A549 (cell line): Measurements from ENCODE around the gene GJB5.

ENCODE experiments used
- BHLHE40 ChIP-seq: IDR thresholded peaks from 2 replicates; pipeline ENCODE4 v1.6.1; 2012; ENCODE audit warnings: low read depth, low read length, inconsistent platforms
- EP300 ChIP-seq, 2 experiments: fragments of >200 bp; sonication (Bioruptor Twin); formaldehyde crosslinking; IDR thresholded peaks; 2 replicates in 1 of 2; 3 replicates in 1 of 2; pipeline ENCODE4 v1.6.1; 2016 to 2017
- HDAC2 ChIP-seq: fragments of 200-600 bp; sonication (generic); IDR thresholded peaks from 2 replicates; pipeline ENCODE4 v1.6.1; 2016
- JUN ChIP-seq, 2 experiments: fragments of >200 bp; sonication (Bioruptor Twin); formaldehyde crosslinking; IDR thresholded peaks; 2 replicates in 1 of 2; 3 replicates in 1 of 2; pipeline ENCODE4 v1.6.1; 2016 to 2017
- NFE2L2 ChIP-seq: fragments of 150-350 bp; conservative IDR thresholded peaks from 2 replicates; pipeline ENCODE4 v1.6.1; 2014; ENCODE audit warnings: low read length
- POLR2A ChIP-seq: IDR thresholded peaks from 2 replicates; pipeline ENCODE4 v1.6.1; 2012; ENCODE audit warnings: mild to moderate bottlenecking, low read length
- RAD21 ChIP-seq, 2 experiments: fragments of >200 bp in 1 of 2; sonication (Bioruptor Twin) in 1 of 2; formaldehyde crosslinking in 1 of 2; IDR thresholded peaks in 1 of 2; conservative IDR thresholded peaks in 1 of 2; 2 replicates in 1 of 2; 3 replicates in 1 of 2; pipeline ENCODE4 v1.6.1; 2012 to 2018; ENCODE audit warnings: inconsistent platforms in 1 of 2
- RCOR1 ChIP-seq: fragments of 150-350 bp; IDR thresholded peaks from 2 replicates; pipeline ENCODE4 v1.6.1; 2014; ENCODE audit warnings: antibody characterized with exemption, low read length, low read depth
- RFX5 ChIP-seq: fragments of 450-650 bp; IDR thresholded peaks from 2 replicates; pipeline ENCODE4 v1.7.1; 2014; ENCODE audit warnings: antibody characterized with exemption, mild to moderate bottlenecking, moderate library complexity
- TF ChIP-seq, protein P1 (sequence below): fragments of >200 bp; sonication (Bioruptor Twin); formaldehyde crosslinking; IDR thresholded peaks from 3 replicates; pipeline ENCODE4 v1.5.1; 2016
- TF ChIP-seq, protein P2 (sequence below): fragments of 450-650 bp; IDR thresholded peaks from 2 replicates; pipeline ENCODE4 v1.6.1; 2014; ENCODE audit warnings: antibody characterized with exemption
- TF ChIP-seq, protein P3 (sequence below): IDR thresholded peaks from 2 replicates; pipeline ENCODE4 v1.6.1; 2012

DNA sequence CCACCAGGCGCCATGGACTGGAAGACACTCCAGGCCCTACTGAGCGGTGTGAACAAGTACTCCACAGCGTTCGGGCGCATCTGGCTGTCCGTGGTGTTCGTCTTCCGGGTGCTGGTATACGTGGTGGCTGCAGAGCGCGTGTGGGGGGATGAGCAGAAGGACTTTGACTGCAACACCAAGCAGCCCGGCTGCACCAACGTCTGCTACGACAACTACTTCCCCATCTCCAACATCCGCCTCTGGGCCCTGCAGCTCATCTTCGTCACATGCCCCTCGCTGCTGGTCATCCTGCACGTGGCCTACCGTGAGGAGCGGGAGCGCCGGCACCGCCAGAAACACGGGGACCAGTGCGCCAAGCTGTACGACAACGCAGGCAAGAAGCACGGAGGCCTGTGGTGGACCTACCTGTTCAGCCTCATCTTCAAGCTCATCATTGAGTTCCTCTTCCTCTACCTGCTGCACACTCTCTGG, 29.9 kb downstream of the GJB5 start:
- TF ChIP-seq RAD21 (conservative IDR thresholded peaks at IDR 0.05 in 1 of 2, IDR thresholded peaks at IDR 0.05 in 1 of 2) (no peak), HDAC2 (no peak), EP300 (IDR thresholded peaks at IDR 0.05) (no peak), RFX5 (no peak), BHLHE40 (no peak), POLR2A (no peak), NFE2L2 (no peak), JUN (IDR thresholded peaks at IDR 0.05) (no peak), RCOR1 (no peak)
- TF ChIP-seq, protein P1, sequence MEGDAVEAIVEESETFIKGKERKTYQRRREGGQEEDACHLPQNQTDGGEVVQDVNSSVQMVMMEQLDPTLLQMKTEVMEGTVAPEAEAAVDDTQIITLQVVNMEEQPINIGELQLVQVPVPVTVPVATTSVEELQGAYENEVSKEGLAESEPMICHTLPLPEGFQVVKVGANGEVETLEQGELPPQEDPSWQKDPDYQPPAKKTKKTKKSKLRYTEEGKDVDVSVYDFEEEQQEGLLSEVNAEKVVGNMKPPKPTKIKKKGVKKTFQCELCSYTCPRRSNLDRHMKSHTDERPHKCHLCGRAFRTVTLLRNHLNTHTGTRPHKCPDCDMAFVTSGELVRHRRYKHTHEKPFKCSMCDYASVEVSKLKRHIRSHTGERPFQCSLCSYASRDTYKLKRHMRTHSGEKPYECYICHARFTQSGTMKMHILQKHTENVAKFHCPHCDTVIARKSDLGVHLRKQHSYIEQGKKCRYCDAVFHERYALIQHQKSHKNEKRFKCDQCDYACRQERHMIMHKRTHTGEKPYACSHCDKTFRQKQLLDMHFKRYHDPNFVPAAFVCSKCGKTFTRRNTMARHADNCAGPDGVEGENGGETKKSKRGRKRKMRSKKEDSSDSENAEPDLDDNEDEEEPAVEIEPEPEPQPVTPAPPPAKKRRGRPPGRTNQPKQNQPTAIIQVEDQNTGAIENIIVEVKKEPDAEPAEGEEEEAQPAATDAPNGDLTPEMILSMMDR = no peak
- TF ChIP-seq, protein P2, sequence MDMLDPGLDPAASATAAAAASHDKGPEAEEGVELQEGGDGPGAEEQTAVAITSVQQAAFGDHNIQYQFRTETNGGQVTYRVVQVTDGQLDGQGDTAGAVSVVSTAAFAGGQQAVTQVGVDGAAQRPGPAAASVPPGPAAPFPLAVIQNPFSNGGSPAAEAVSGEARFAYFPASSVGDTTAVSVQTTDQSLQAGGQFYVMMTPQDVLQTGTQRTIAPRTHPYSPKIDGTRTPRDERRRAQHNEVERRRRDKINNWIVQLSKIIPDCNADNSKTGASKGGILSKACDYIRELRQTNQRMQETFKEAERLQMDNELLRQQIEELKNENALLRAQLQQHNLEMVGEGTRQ = no peak
- TF ChIP-seq, protein P3, sequence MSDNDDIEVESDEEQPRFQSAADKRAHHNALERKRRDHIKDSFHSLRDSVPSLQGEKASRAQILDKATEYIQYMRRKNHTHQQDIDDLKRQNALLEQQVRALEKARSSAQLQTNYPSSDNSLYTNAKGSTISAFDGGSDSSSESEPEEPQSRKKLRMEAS = no peak
